H9 (cell line): Measurements from ENCODE around the gene ATF7IP2. TPM values are rescaled to one million over a fixed set of nuclear protein-coding genes. Genes with fewer than 3 reads are reported as not detected.
"Not testable (repeated sequence)": the region's sequence is repeated elsewhere in the genome, so short reads cannot be mapped to it uniquely, and the experiment has no call there.

Experiments
- DNase-seq: peaks from one replicate; pipeline ENCODE4 v3.0.0-alpha.2; 2017
- H2AFZ ChIP-seq: one replicate; pipeline ENCODE4 v1.6.1; 2013; ENCODE audit warnings: mild to moderate bottlenecking, low read length, control low read depth, moderate library complexity
- H2AK5ac ChIP-seq: 2 replicates; pipeline ENCODE4 v1.6.1; 2013; ENCODE audit warnings: low read length, control low read depth, mixed read lengths; ENCODE audit not compliant: insufficient read length
- H2BK120ac ChIP-seq: one replicate; pipeline ENCODE4 v1.6.1; 2013; ENCODE audit warnings: low read depth, mild to moderate bottlenecking, low read length, control low read depth, inconsistent platforms; ENCODE audit not compliant: poor library complexity, severe bottlenecking
- H2BK12ac ChIP-seq: 2 replicates; pipeline ENCODE4 v1.6.1; 2013; ENCODE audit warnings: low read length, control low read depth, mixed read lengths, low read depth; ENCODE audit not compliant: insufficient read length
- H2BK15ac ChIP-seq: 2 replicates; pipeline ENCODE4 v1.6.1; 2013; ENCODE audit warnings: low read depth, low read length, control low read depth
- H2BK20ac ChIP-seq: one replicate; pipeline ENCODE4 v1.6.1; 2013; ENCODE audit warnings: low read depth, mild to moderate bottlenecking, low read length, control low read depth, inconsistent platforms; ENCODE audit not compliant: poor library complexity, severe bottlenecking
- H2BK5ac ChIP-seq: 2 replicates; pipeline ENCODE4 v1.6.1; 2013; ENCODE audit warnings: low read length, control low read depth, mixed read lengths; ENCODE audit not compliant: insufficient read length
- H3K14ac ChIP-seq: 2 replicates; pipeline ENCODE4 v1.6.1; 2013; ENCODE audit warnings: low read length, control low read depth; ENCODE audit not compliant: insufficient read depth
- H3K18ac ChIP-seq: 2 replicates; pipeline ENCODE4 v1.6.1; 2013; ENCODE audit warnings: low read depth, mild to moderate bottlenecking, mixed read lengths, low read length, control low read depth; ENCODE audit not compliant: insufficient read length
- H3K23ac ChIP-seq: 2 replicates; pipeline ENCODE4 v1.6.1; 2013; ENCODE audit warnings: low read length, control low read depth, mixed read lengths, low read depth; ENCODE audit not compliant: insufficient read length
- H3K23me2 ChIP-seq: 2 replicates; pipeline ENCODE4 v1.6.1; 2013; ENCODE audit warnings: low read depth, mild to moderate bottlenecking, mixed read lengths, low read length, control low read depth; ENCODE audit not compliant: insufficient read length, poor library complexity, severe bottlenecking
- H3K27ac ChIP-seq: 2 replicates; pipeline ENCODE4 v1.5.1; 2013; ENCODE audit warnings: low read length, control low read depth, mixed read lengths, low read depth; ENCODE audit not compliant: insufficient read length
- H3K27me3 ChIP-seq: 2 replicates; pipeline ENCODE4 v1.6.1; 2013; ENCODE audit warnings: low read length, control low read depth, inconsistent platforms; ENCODE audit not compliant: insufficient read depth
- H3K4ac ChIP-seq: 2 replicates; pipeline ENCODE4 v1.6.1; 2013; ENCODE audit warnings: low read depth, mild to moderate bottlenecking, control low read depth, inconsistent platforms, low read length, moderate library complexity
- H3K4me1 ChIP-seq: 2 replicates; pipeline ENCODE4 v1.6.1; 2013; ENCODE audit warnings: low read length, control low read depth, inconsistent platforms; ENCODE audit not compliant: insufficient read depth
- H3K4me2 ChIP-seq: 2 replicates; pipeline ENCODE4 v1.6.1; 2013; ENCODE audit warnings: low read length, control low read depth, mixed read lengths; ENCODE audit not compliant: insufficient read length, insufficient read depth
- H3K56ac ChIP-seq: 2 replicates; pipeline ENCODE4 v1.6.1; 2013; ENCODE audit warnings: low read depth, mild to moderate bottlenecking, mixed read lengths, low read length, control low read depth; ENCODE audit not compliant: insufficient read length
- H3K79me1 ChIP-seq: 2 replicates; pipeline ENCODE4 v1.6.1; 2013; ENCODE audit warnings: low read depth, mild to moderate bottlenecking, moderate library complexity, low read length, control low read depth, inconsistent platforms; ENCODE audit not compliant: insufficient read depth, poor library complexity, severe bottlenecking
- H3K79me2 ChIP-seq: 2 replicates; pipeline ENCODE4 v1.6.1; 2013; ENCODE audit warnings: low read length, control low read depth, inconsistent platforms; ENCODE audit not compliant: insufficient read depth
- H3K9ac ChIP-seq: 2 replicates; pipeline ENCODE4 v1.6.1; 2013; ENCODE audit warnings: low read length, control low read depth, mixed read lengths; ENCODE audit not compliant: insufficient read length; ENCODE audit errors: extremely low read depth
- H3K9me3 ChIP-seq: one replicate; pipeline ENCODE4 v1.6.1; 2013; ENCODE audit warnings: low read depth, low read length, inconsistent platforms; ENCODE audit not compliant: control insufficient read depth
- H3T11ph ChIP-seq: one replicate; pipeline ENCODE4 v1.6.1; 2013; ENCODE audit warnings: mild to moderate bottlenecking, low read length, control low read depth, inconsistent platforms
- H4K20me1 ChIP-seq: one replicate; pipeline ENCODE4 v1.6.1; 2013; ENCODE audit not compliant: control insufficient read depth, insufficient read length, insufficient read depth
- H4K5ac ChIP-seq: 2 replicates; pipeline ENCODE4 v1.6.1; 2013; ENCODE audit warnings: low read depth, mild to moderate bottlenecking, mixed read lengths, low read length, control low read depth; ENCODE audit not compliant: insufficient read length
- H4K8ac ChIP-seq: replicated peaks from 2 replicates; pipeline ENCODE4 v1.6.1; 2013; ENCODE audit warnings: low read length, control low read depth, mixed read lengths, low read depth; ENCODE audit not compliant: insufficient read length
- H4K91ac ChIP-seq: 2 replicates; pipeline ENCODE4 v1.6.1; 2013; ENCODE audit warnings: low read depth, mild to moderate bottlenecking, moderate library complexity, mixed read lengths, low read length, control low read depth; ENCODE audit not compliant: insufficient read length
- H3K27ac Mint-ChIP-seq, 3 experiments: 2 replicates in 2 of 3; 3 replicates in 1 of 3; pipeline ENCODE4 v1.8.0; 2020 to 2021; ENCODE audit warnings: mixed read lengths in 3 of 3, mild to moderate bottlenecking in 1 of 3, moderate library complexity in 1 of 3
- H3K27me3 Mint-ChIP-seq: 2 replicates; pipeline ENCODE4 v1.8.0; 2021; ENCODE audit warnings: low read depth, mild to moderate bottlenecking, moderate library complexity, mixed read lengths
- H3K36me3 Mint-ChIP-seq, 3 experiments: 2 replicates in 2 of 3; 3 replicates in 1 of 3; pipeline ENCODE4 v1.8.0; 2020 to 2021; ENCODE audit warnings: low read depth in 3 of 3, mixed read lengths in 3 of 3; ENCODE audit not compliant: insufficient read depth in 1 of 3
- H3K4me1 Mint-ChIP-seq, 2 experiments: 2 replicates each; pipeline ENCODE4 v1.8.0; 2020; ENCODE audit warnings: mixed read lengths in 2 of 2
- H3K4me3 Mint-ChIP-seq, 2 experiments: 2 replicates in 1 of 2; 3 replicates in 1 of 2; pipeline ENCODE4 v1.8.0; 2020 to 2021; ENCODE audit warnings: mild to moderate bottlenecking in 2 of 2, mixed read lengths in 2 of 2, moderate library complexity in 1 of 2
- H3K9me3 Mint-ChIP-seq, 2 experiments: 2 replicates in 1 of 2; 3 replicates in 1 of 2; pipeline ENCODE4 v1.8.0; 2020; ENCODE audit warnings: mild to moderate bottlenecking in 2 of 2, mixed read lengths in 2 of 2, moderate library complexity in 1 of 2
- WGBS: extraction: QIAGEN DNeasy Blood & Tissue Kit; methylation state at CpG from one replicate; pipeline ENCODE4 v1.1.7; 2013; ENCODE audit warnings: missing lambda C conversion rate, low lambda C conversion rate, mixed read lengths; ENCODE audit not compliant: insufficient read length; ENCODE audit errors: extremely low coverage; 5-methylcytosine and 5-hydroxymethylcytosine counted together
- total RNA-seq: library from RNA; stranded (reverse); gene quantifications from 2 replicates; pipeline ENCODE4 v1.2.1, GENCODE V29; 2021
- TF ChIP-seq, protein P1 (sequence below): fragments of 200-600 bp; sonication (generic); conservative IDR thresholded peaks from 3 replicates; pipeline ENCODE4 v1.8.0; 2021; ENCODE audit warnings: antibody characterized with exemption, mild to moderate bottlenecking

The ATF7IP2 gene
- total RNA-seq, 1 experiment from 2014 or later: 21.5 TPM

DNA sequence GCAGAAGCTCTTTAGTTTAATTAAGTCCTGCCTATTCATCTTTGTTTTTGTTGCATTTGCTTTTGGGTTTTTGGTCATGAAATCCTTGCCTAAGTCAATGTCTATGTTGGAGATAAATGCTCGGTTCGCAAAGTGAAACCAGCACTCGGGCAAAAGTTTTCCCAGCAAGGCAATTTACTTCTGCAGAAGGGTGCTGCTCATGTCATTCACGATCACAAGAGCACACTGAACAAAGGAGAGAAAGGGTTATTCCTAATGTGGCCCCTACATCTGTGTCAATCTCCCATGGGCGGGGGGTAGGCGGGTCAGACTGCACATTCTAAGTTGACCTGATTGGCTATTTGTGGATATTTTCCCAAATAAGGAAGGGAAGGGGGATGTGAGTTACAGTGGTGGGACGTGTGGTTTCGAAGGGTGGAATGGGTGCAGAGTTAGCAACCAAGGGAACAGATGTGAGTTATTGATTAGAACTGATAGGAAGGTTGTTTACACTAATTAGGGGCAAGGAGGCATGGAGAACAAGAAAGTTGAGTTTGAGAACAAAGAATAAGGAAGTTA, 23.0 kb downstream of the ATF7IP2 start:
- no peak overlapping the region for H3K27ac Mint-ChIP-seq
- H3K9me3 Mint-ChIP-seq: peaks cover 70 to 86% of the 10 kb centered on the region in 2 experiments
- H3K27me3 Mint-ChIP-seq: no peaks in the 10 kb centered on the region
- no peak overlapping the region for H2BK20ac ChIP-seq
- no peak overlapping the region for H3K4me3 Mint-ChIP-seq
- no peak overlapping the region for H3K4ac ChIP-seq
- H3K9ac ChIP-seq: no peak overlapping the region
- H4K5ac ChIP-seq: no peak overlapping the region
- no peaks in the 10 kb centered on the region for H4K20me1 ChIP-seq
- H2BK5ac ChIP-seq: no peak overlapping the region
- no peak overlapping the region for H3K23ac ChIP-seq
- H3K18ac ChIP-seq: no peak overlapping the region
- no peak overlapping the region for H2AFZ ChIP-seq
- H3K27me3 ChIP-seq: no peaks in the 10 kb centered on the region
- H2AK5ac ChIP-seq: no peak overlapping the region
- H3K56ac ChIP-seq: no peak overlapping the region
- H4K8ac ChIP-seq: no peak overlapping the region
- H3T11ph ChIP-seq: no peak overlapping the region
- TF ChIP-seq, protein P1, sequence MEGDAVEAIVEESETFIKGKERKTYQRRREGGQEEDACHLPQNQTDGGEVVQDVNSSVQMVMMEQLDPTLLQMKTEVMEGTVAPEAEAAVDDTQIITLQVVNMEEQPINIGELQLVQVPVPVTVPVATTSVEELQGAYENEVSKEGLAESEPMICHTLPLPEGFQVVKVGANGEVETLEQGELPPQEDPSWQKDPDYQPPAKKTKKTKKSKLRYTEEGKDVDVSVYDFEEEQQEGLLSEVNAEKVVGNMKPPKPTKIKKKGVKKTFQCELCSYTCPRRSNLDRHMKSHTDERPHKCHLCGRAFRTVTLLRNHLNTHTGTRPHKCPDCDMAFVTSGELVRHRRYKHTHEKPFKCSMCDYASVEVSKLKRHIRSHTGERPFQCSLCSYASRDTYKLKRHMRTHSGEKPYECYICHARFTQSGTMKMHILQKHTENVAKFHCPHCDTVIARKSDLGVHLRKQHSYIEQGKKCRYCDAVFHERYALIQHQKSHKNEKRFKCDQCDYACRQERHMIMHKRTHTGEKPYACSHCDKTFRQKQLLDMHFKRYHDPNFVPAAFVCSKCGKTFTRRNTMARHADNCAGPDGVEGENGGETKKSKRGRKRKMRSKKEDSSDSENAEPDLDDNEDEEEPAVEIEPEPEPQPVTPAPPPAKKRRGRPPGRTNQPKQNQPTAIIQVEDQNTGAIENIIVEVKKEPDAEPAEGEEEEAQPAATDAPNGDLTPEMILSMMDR: no peak
- H3K14ac ChIP-seq: no peak overlapping the region
- no peak overlapping the region for H3K27ac ChIP-seq
- no peak overlapping the region for H3K4me2 ChIP-seq
- H3K79me1 ChIP-seq: peaks cover 2% of the 10 kb centered on the region
- H2BK120ac ChIP-seq: no peak overlapping the region
- no peak overlapping the region for H2BK15ac ChIP-seq
- H3K4me1 ChIP-seq: no peaks in the 10 kb centered on the region
- H3K9me3 ChIP-seq: peaks cover 4% of the 10 kb centered on the region
- H3K36me3 Mint-ChIP-seq: peaks cover 70 to 77% (median 73%) of the 10 kb centered on the region in 3 experiments
- no peak overlapping the region for H2BK12ac ChIP-seq
- no peaks in the 10 kb centered on the region for H3K23me2 ChIP-seq
- no peak for DNase-seq
- H3K4me1 Mint-ChIP-seq: no peaks in the 10 kb centered on the region
- peaks cover 9% of the 10 kb centered on the region; the same call in 1 of the 2 replicates for H3K79me2 ChIP-seq
- no CpG with 5 or more reads among the region's 8 CpGs for WGBS
- no peak overlapping the region for H4K91ac ChIP-seq

- not testable (repeated sequence) for H2AK5ac ChIP-seq, H3K4ac ChIP-seq, H4K5ac ChIP-seq, H3T11ph ChIP-seq, H3K79me1 ChIP-seq, H3K18ac ChIP-seq, H4K20me1 ChIP-seq, H3K4me1 ChIP-seq, H3K27ac ChIP-seq, H4K91ac ChIP-seq, H3K4me2 ChIP-seq, H3K4me1 Mint-ChIP-seq, H3K56ac ChIP-seq, H3K9me3 ChIP-seq, H4K8ac ChIP-seq, H3K27me3 Mint-ChIP-seq, H3K9ac ChIP-seq, H2BK20ac ChIP-seq, H3K27me3 ChIP-seq, H3K4me3 Mint-ChIP-seq, H2BK5ac ChIP-seq, H3K23ac ChIP-seq, H3K27ac Mint-ChIP-seq, H2BK15ac ChIP-seq, H2AFZ ChIP-seq, DNase-seq, H3K79me2 ChIP-seq, H2BK120ac ChIP-seq, H3K14ac ChIP-seq, H3K23me2 ChIP-seq, H2BK12ac ChIP-seq
- Mint-ChIP-seq H3K36me3 (peaks cover 69 to 79% (median 72%) of the 10 kb centered on the region in 3 experiments), H3K9me3 (peaks cover 78 to 86% of the 10 kb centered on the region in 2 experiments)
Measured at GRCh38 chr16:10409713-10410112, 23.9 kb downstream of the ATF7IP2 start.
